Astrocyte (in vitro differentiated cells and primary cell): Measurements from ENCODE around the gene TES.

Experiments used
- CTCF ChIP-seq: IDR thresholded peaks from 2 replicates; pipeline ENCODE4 v1.5.1; 2011; ENCODE audit warnings: low read depth, mild to moderate bottlenecking, inconsistent platforms, low read length, moderate library complexity; ENCODE audit not compliant: insufficient read depth
- EZH2 ChIP-seq: IDR thresholded peaks from 2 replicates; pipeline ENCODE4 v1.6.1; 2012; ENCODE audit warnings: mild to moderate bottlenecking, low read length, inconsistent platforms; ENCODE audit not compliant: insufficient read depth

GRCh38 chr7:116195451-116195850 lies 14.9 kb upstream of the TES start:
- no peak for TF ChIP-seq EZH2
- TF ChIP-seq CTCF = no peak
